GM12878 (cell line): ENCODE data around the gene ZG16B. TPM values are rescaled to one million over a fixed set of nuclear protein-coding genes. Genes with fewer than 3 reads are reported as not detected.

Experiments
- ATAC-seq: fragments of 200-7000 bp; cut with Tn5 transposase; 3 replicates; pipeline ENCODE4 v1.9.1; 2020; ENCODE audit warnings: mild to moderate bottlenecking, moderate library complexity
- Bru-seq: library from RNA; stranded (reverse); fragments of 400-500 nt; gene quantifications from one replicate; lab custom pipeline; 2021; lab: Mats Ljungman, UMichigan
- BruChase-seq, 2 experiments: library from RNA; stranded (reverse); fragments of 400-500 nt; gene quantifications; one replicate each; lab custom pipeline; 2021; lab: Mats Ljungman, UMichigan
- BruUV-seq: library from RNA; stranded (reverse); fragments of 400-500 nt; replicated peaks from 2 replicates; lab custom pipeline; 2021; lab: Mats Ljungman, UMichigan
- CTCF ChIA-PET: fragments of 300-600 bp; sonication (Branson Sonifier 250); formaldehyde crosslinking; extraction: SDS; loops from one replicate; lab custom pipeline; 2021; ENCODE audit warnings: inconsistent platforms; lab: Yijun Ruan, JAX
- POLR2A ChIA-PET: fragments of 350-600 bp; formaldehyde crosslinking; extraction: SDS; loops from one replicate; lab custom pipeline; 2021; ENCODE audit warnings: inconsistent platforms; lab: Charles Lee
- RAD21 ChIA-PET: fragments of 300-600 bp; sonication (Branson Sonifier 250); formaldehyde crosslinking; loops from one replicate; lab custom pipeline; 2023; ENCODE audit warnings: antibody characterized with exemption; ENCODE audit not compliant: unreplicated experiment; lab: Charles Lee
- SMC1A ChIA-PET: fragments of 300-600 bp; sonication (Branson Sonifier 250); formaldehyde crosslinking; loops from one replicate; lab custom pipeline; 2023; ENCODE audit not compliant: unreplicated experiment, uncharacterized antibody; lab: Charles Lee
- DNase-seq: peaks from one replicate; pipeline ENCODE4 v3.0.0-alpha.2; 2011; ENCODE audit warnings: low read depth, low spot score
- FAIRE-seq: peaks from 3 replicates; lab custom pipeline; 2011; peaks lifted over from hg19 to GRCh38; lab: Jason Lieb, UNC
- H2AFZ ChIP-seq: 2 replicates; pipeline ENCODE4 v1.6.0; 2011; ENCODE audit warnings: low read depth, low read length, control low read depth; ENCODE audit not compliant: control insufficient read depth
- H3K27ac ChIP-seq: 2 replicates; pipeline ENCODE4 v1.5.1; 2011; ENCODE audit warnings: control low read depth; ENCODE audit not compliant: control insufficient read depth, insufficient read depth
- H3K27me3 ChIP-seq, 2 experiments: replicated peaks in 1 of 2; 2 replicates each; pipeline versions ENCODE4 v1.6.0 to v1.6.1; 2011; ENCODE audit warnings: low read length in 1 of 2; ENCODE audit not compliant: control insufficient read depth in 2 of 2, insufficient read depth in 2 of 2
- H3K36me3 ChIP-seq, 2 experiments: 2 replicates each; pipeline ENCODE4 v1.5.1; 2011; ENCODE audit warnings: low read length in 1 of 2; ENCODE audit not compliant: control insufficient read depth in 2 of 2, insufficient read depth in 2 of 2
- H3K4me1 ChIP-seq: 2 replicates; pipeline ENCODE4 v1.6.1; 2011; ENCODE audit warnings: mild to moderate bottlenecking, low read length, moderate library complexity, mixed read lengths; ENCODE audit not compliant: control insufficient read depth, insufficient read depth
- H3K4me2 ChIP-seq: 2 replicates; pipeline ENCODE4 v1.6.0; 2011; ENCODE audit warnings: control low read depth; ENCODE audit not compliant: control insufficient read depth, insufficient read depth
- H3K4me3 ChIP-seq: fragments of 200-600 bp; sonication (generic); 2 replicates; pipeline ENCODE4 v1.5.1; 2016
- H3K79me2 ChIP-seq: 2 replicates; pipeline ENCODE4 v1.6.0; 2011; ENCODE audit warnings: low read length; ENCODE audit not compliant: control insufficient read depth, insufficient read depth
- H3K9ac ChIP-seq: 2 replicates; pipeline ENCODE4 v1.8.0; 2011; ENCODE audit warnings: low read length, control low read depth, mixed read lengths; ENCODE audit not compliant: control insufficient read depth, insufficient read depth
- H3K9me3 ChIP-seq: replicated peaks from 3 replicates; pipeline ENCODE4 v1.5.1; 2011; ENCODE audit warnings: mild to moderate bottlenecking, low read length; ENCODE audit not compliant: control insufficient read depth, insufficient read depth
- H4K20me1 ChIP-seq: 2 replicates; pipeline ENCODE4 v1.6.0; 2011; ENCODE audit not compliant: control insufficient read depth, insufficient read depth
- E2F4 ChIP-seq: IDR thresholded peaks from 2 replicates; pipeline ENCODE4 v1.6.1; 2012; ENCODE audit warnings: low read depth, low read length, improper control_type of control experiment
- EED ChIP-seq: sonication (generic); IDR thresholded peaks from 2 replicates; pipeline ENCODE4 v1.6.1; 2016; ENCODE audit warnings: antibody characterized with exemption, low read depth
- GABPA ChIP-seq: IDR thresholded peaks from 2 replicates; pipeline ENCODE4 v1.6.1; 2014; ENCODE audit warnings: antibody characterized with exemption, low read depth, mild to moderate bottlenecking, inconsistent platforms
- IKZF1 ChIP-seq: fragments of 450-650 bp; conservative IDR thresholded peaks from 2 replicates; pipeline ENCODE4 v1.6.1; 2017; ENCODE audit warnings: antibody characterized with exemption, mild to moderate bottlenecking
- IRF3 ChIP-seq: fragments of 450-650 bp; IDR thresholded peaks from 2 replicates; pipeline ENCODE4 v1.6.1; 2014; ENCODE audit warnings: mild to moderate bottlenecking
- KDM1A ChIP-seq: fragments of 200-600 bp; sonication (generic); IDR thresholded peaks from 2 replicates; pipeline ENCODE4 v1.6.1; 2016; ENCODE audit warnings: borderline replicate concordance
- MLLT1 ChIP-seq: fragments of 450-650 bp; IDR thresholded peaks from 2 replicates; pipeline ENCODE4 v1.6.1; 2016; ENCODE audit warnings: mild to moderate bottlenecking
- PKNOX1 ChIP-seq: fragments of 450-650 bp; IDR thresholded peaks from 2 replicates; pipeline ENCODE4 v1.6.1; 2016; ENCODE audit warnings: mild to moderate bottlenecking
- POLR2A ChIP-seq: IDR thresholded peaks from 2 replicates; pipeline ENCODE4 v1.6.1; 2011; ENCODE audit warnings: low read depth, mild to moderate bottlenecking, low read length
- WGBS: methylation state at CpG from one replicate; pipeline ENCODE4 v1.1.6; 2016; ENCODE audit warnings: low lambda C conversion rate; ENCODE audit not compliant: insufficient replicate concordance, insufficient coverage; ENCODE audit errors: missing lambda C conversion rate; 5-methylcytosine and 5-hydroxymethylcytosine counted together
- in situ Hi-C: fragments of 300-500 bp; cut with MboI; formaldehyde crosslinking; loops from 9 replicates; pipeline ENCODE4 v1.14.3; 2018; ENCODE audit warnings: mixed read lengths
- intact Hi-C: fragments of 100-400 bp; cut with micrococcal nuclease; formaldehyde crosslinking; loops from one replicate; pipeline ENCODE4 v1.14.2; 2022; ENCODE audit not compliant: unreplicated experiment
- long read RNA-seq, 2 experiments: library from polyadenylated mRNA; unstranded; transcript quantifications; one replicate each; pipeline ENCODE4 v2.0.0, GENCODE V29; 2019 to 2020
- polyA minus RNA-seq, 3 experiments: library from RNA; depleted of rRNA, polyadenylated mRNA; stranded (reverse); fragments of >200 nt; gene quantifications; 2 replicates each; pipeline ENCODE4 v1.2.3, GENCODE V29; 2011
- polyA plus RNA-seq, 11 experiments: library from polyadenylated mRNA; depleted of rRNA in 4 of 11; unstranded in 6 of 11; stranded (reverse) in 5 of 11; fragments of >200 nt; fragmentation: Nextera tagmentation in 4 of 11; fragmentation: Illumina TruSeq in 1 of 11; extraction: Ambion mirVana in 4 of 11; extraction: Trizol in 1 of 11; gene quantifications; 1 replicate in 1 of 11; 2 replicates in 10 of 11; pipeline versions ENCODE4 v1.2.1 to v1.2.3, GENCODE V29; 2011 to 2016; ENCODE audit warnings: inconsistent platforms in 2 of 11, missing spikeins in 2 of 11, low read depth in 1 of 11
- total RNA-seq, 4 experiments: library from RNA; depleted of rRNA in 3 of 4; stranded (reverse); fragments of >200 nt in 3 of 4; fragmentation: Illumina TruSeq in 1 of 4; extraction: Trizol in 1 of 4; gene quantifications; 2 replicates each; pipeline versions ENCODE4 v1.2.1 to v1.2.3, GENCODE V29; 2013 to 2021

The ZG16B gene
- total RNA-seq (2013; cell fraction: nucleolus; rRNA removed): 3.9 and 5.5 TPM in 2 replicates
- total RNA-seq (2014; rRNA removed) (6.8 and 10.0 TPM in 2 replicates), total RNA-seq (2014; rRNA removed; fragmentation: Illumina TruSeq; extraction: Trizol) (5.4 and 6.1 TPM in 2 replicates), total RNA-seq (2021) (5.4 and 7.5 TPM in 2 replicates), polyA plus RNA-seq (2011; rRNA removed) (1.2 and 2.3 TPM in 2 replicates), polyA plus RNA-seq (2014; fragmentation: Illumina TruSeq; extraction: Trizol) (5.6 and 8.2 TPM in 2 replicates), polyA plus RNA-seq (2014; fragmentation: Nextera tagmentation; extraction: Ambion mirVana) (1 to 10 TPM in 1 of 2 experiments, under 1 TPM in 1; 1.00 to 3.7 TPM), polyA plus RNA-seq (2014; rRNA removed) (9.6 and 11.6 TPM in 2 replicates), polyA plus RNA-seq (2016; fragmentation: Nextera tagmentation; extraction: Ambion mirVana) (1 to 10 TPM; 8.2 to 8.6 TPM), polyA minus RNA-seq (2011; rRNA and poly(A)+ RNA removed) (0.52 and 1.3 TPM in 2 replicates), Bru-seq, nascent RNA (percentile 40 among the genes with signal in this experiment), BruChase-seq, experiment 1, labeled RNA remaining after a 6-hour chase (percentile 36 among the genes with signal in this experiment), BruChase-seq, experiment 2, labeled RNA remaining after a 2-hour chase (percentile 37 among the genes with signal in this experiment)
- polyA plus RNA-seq (2011; ENCODE audit: low read depth): 9.6 TPM
- 2.3 and 2.4 TPM in 2 replicates for polyA plus RNA-seq (2011; cell fraction: cytosol; rRNA removed)
- polyA plus RNA-seq (2011; cell fraction: nucleus; rRNA removed): 0.56 and 2.3 TPM in 2 replicates
- 9.5 and 9.9 TPM in 2 replicates for polyA plus RNA-seq (2012)
- polyA minus RNA-seq (2011; cell fraction: cytosol; rRNA and poly(A)+ RNA removed): not detected in 2 replicates
- 0.60 and 0.77 TPM in 2 replicates for polyA minus RNA-seq (2011; cell fraction: nucleus; rRNA and poly(A)+ RNA removed)
- long read RNA-seq, experiment 1, partial matches to known transcripts: 0 of 2 reads
- long read RNA-seq, experiment 1, other reads (novel, unspliced or antisense): 1 of 2 reads
- long read RNA-seq, experiment 2: 0 reads

GRCh38 chr16:2829501-2830354 lies at the start of gene ZG16B:
TSS of gene ZG16B (plus strand) at chr16:2830303. CDS start at chr16:2830442, 139 bp downstream.
- H3K27me3 ChIP-seq: no peaks in the 10 kb centered on the region
- no peaks in the 10 kb centered on the region for H3K79me2 ChIP-seq
- POLR2A ChIA-PET: interaction anchor here (0.5 kb wide), 1 partner anchor 151 kb away, joined by 3 read pairs; no protein-coding TSS in a partner anchor
- intact Hi-C loops (no loop called here), in situ Hi-C loops (no loop called here)
- peak; percentile 62 for ATAC-seq
- FAIRE-seq: no peak
- CTCF ChIA-PET: interaction anchor here (1.8 kb wide), 1 partner anchor 39 kb away, joined by 4 read pairs; no protein-coding TSS in a partner anchor
- H4K20me1 ChIP-seq: no peaks in the 10 kb centered on the region
- DNase-seq: no peak
- no TSS peak for BruUV-seq
- TF ChIP-seq KDM1A: no peak
- 0 out of 2 replicates have a peak, but pooled peaks have one; percentile 14 for TF ChIP-seq IKZF1
- TF ChIP-seq PKNOX1: no peak
- 0 out of 2 replicates have a peak, but pooled peaks have one; percentile 23 for TF ChIP-seq EED
- no peak for TF ChIP-seq MLLT1
- peak; percentile 40; the same call in 1 of the 2 replicates for TF ChIP-seq GABPA
- peak; percentile 43 for TF ChIP-seq POLR2A
- TF ChIP-seq E2F4: no peak
- TF ChIP-seq IRF3: no peak
- WGBS: 40% methylated on average over 32 of the region's 32 CpGs
- no peak within 1 kb of the TSS; the same call in 1 of the 2 replicates for H3K9ac ChIP-seq
- H2AFZ ChIP-seq: peak within 1 kb of the TSS; percentile 46
- no peak within 1 kb of the TSS; the same call in 1 of the 2 replicates for H3K4me3 ChIP-seq
- peaks cover 4% of the 10 kb centered on the region; the same call in 1 of the 2 replicates for H3K4me1 ChIP-seq
- RAD21 ChIA-PET: no interaction called here
- no peaks in the 10 kb centered on the region for H3K36me3 ChIP-seq
- peak within 1 kb of the TSS; percentile 35; the same call in 1 of the 2 replicates for H3K4me2 ChIP-seq
- H3K27ac ChIP-seq: no peak within 1 kb of the TSS
- SMC1A ChIA-PET: no interaction called here
- no peaks in the 10 kb centered on the region for H3K9me3 ChIP-seq
